Keratinocyte (primary cell): ENCODE results near the gene STRADA. TPM values are rescaled to one million over a fixed set of nuclear protein-coding genes. Genes with fewer than 3 reads are reported as not detected.

Experiments used
- DNase-seq: peaks from one replicate; pipeline ENCODE4 v3.0.0-alpha.2; 2011; ENCODE audit warnings: low read depth, missing footprints, low spot score
- FAIRE-seq: peaks from 2 replicates; lab custom pipeline; 2011; peaks lifted over from hg19 to GRCh38; lab: Jason Lieb, UNC
- H2AFZ ChIP-seq: 2 replicates; pipeline ENCODE4 v1.6.0; 2012; ENCODE audit warnings: low read length, control low read depth, inconsistent platforms; ENCODE audit not compliant: control insufficient read depth
- H3K27ac ChIP-seq: 2 replicates; pipeline ENCODE4 v1.5.1; 2011; ENCODE audit warnings: low read length; ENCODE audit not compliant: control insufficient read depth, insufficient read depth
- H3K27me3 ChIP-seq: 3 replicates; pipeline ENCODE4 v1.6.0; 2011; ENCODE audit warnings: low read length; ENCODE audit not compliant: control insufficient read depth, insufficient read depth; ENCODE audit errors: extremely low read depth
- H3K36me3 ChIP-seq, 2 experiments: 2 replicates in 1 of 2; 3 replicates in 1 of 2; pipeline ENCODE4 v1.5.1; 2011; ENCODE audit warnings: low read length in 2 of 2, mild to moderate bottlenecking in 1 of 2; ENCODE audit not compliant: control insufficient read depth in 2 of 2, insufficient read depth in 2 of 2; ENCODE audit errors: extremely low read depth in 1 of 2
- H3K4me1 ChIP-seq: 3 replicates; pipeline ENCODE4 v1.5.1; 2011; ENCODE audit warnings: low read length; ENCODE audit not compliant: control insufficient read depth, insufficient read depth; ENCODE audit errors: extremely low read depth
- H3K4me2 ChIP-seq: 3 replicates; pipeline ENCODE4 v1.6.0; 2011; ENCODE audit warnings: low read depth, low read length; ENCODE audit not compliant: control insufficient read depth, insufficient read depth; ENCODE audit errors: extremely low read depth
- H3K4me3 ChIP-seq, 3 experiments: fragments of 200-600 bp in 1 of 3; sonication (generic) in 1 of 3; 2 replicates in 2 of 3; 3 replicates in 1 of 3; pipeline ENCODE4 v1.5.1; 2011 to 2016; ENCODE audit warnings: low read length in 3 of 3, mild to moderate bottlenecking in 3 of 3, control low read depth in 2 of 3, inconsistent platforms in 1 of 3, low read depth in 1 of 3, mixed read lengths in 1 of 3, mixed run types in 1 of 3, moderate library complexity in 1 of 3; ENCODE audit not compliant: control insufficient read depth in 2 of 3, insufficient read depth in 2 of 3; ENCODE audit errors: extremely low read depth in 1 of 3
- H3K79me2 ChIP-seq: 2 replicates; pipeline ENCODE4 v1.6.0; 2012; ENCODE audit warnings: low read length; ENCODE audit not compliant: control insufficient read depth, insufficient read depth
- H3K9ac ChIP-seq: 3 replicates; pipeline ENCODE4 v1.6.0; 2011; ENCODE audit warnings: low read length; ENCODE audit not compliant: control insufficient read depth, insufficient read depth; ENCODE audit errors: extremely low read depth
- H3K9me1 ChIP-seq: 3 replicates; pipeline ENCODE4 v1.6.0; 2011; ENCODE audit warnings: low read length; ENCODE audit not compliant: control insufficient read depth, insufficient read depth; ENCODE audit errors: extremely low read depth
- H3K9me3 ChIP-seq: 2 replicates; pipeline ENCODE4 v1.5.1; 2012; ENCODE audit warnings: low read depth, low read length; ENCODE audit not compliant: control insufficient read depth
- H4K20me1 ChIP-seq: 3 replicates; pipeline ENCODE4 v1.6.0; 2011; ENCODE audit warnings: low read length; ENCODE audit not compliant: control insufficient read depth, insufficient read depth; ENCODE audit errors: extremely low read depth
- EZH2 ChIP-seq: IDR thresholded peaks from one replicate; pipeline ENCODE4 v1.6.1; 2012; ENCODE audit warnings: inconsistent platforms, mild to moderate bottlenecking, low read length, moderate library complexity
- dilution Hi-C: fragments of 300-500 bp; cut with MboI; formaldehyde crosslinking; loops from one replicate; pipeline ENCODE4 v1.7.0; 2020; ENCODE audit warnings: low sequenced_read_pairs; ENCODE audit not compliant: extremely low pct_ligation_motif_present
- polyA plus RNA-seq, 5 experiments: library from polyadenylated mRNA; depleted of rRNA in 3 of 5; stranded (reverse) in 3 of 5; stranded (forward) in 1 of 5; unstranded in 1 of 5; fragments of >200 nt; gene quantifications; 1 replicate in 1 of 5; 2 replicates in 3 of 5; 3 replicates in 1 of 5; pipeline versions ENCODE4 v1.2.1 to v1.2.3, GENCODE V29; 2011 to 2012; ENCODE audit warnings: missing spikeins in 2 of 5, low read depth in 1 of 5, low replicate concordance in 1 of 5
- TF ChIP-seq, protein P1 (sequence below), 3 experiments: IDR thresholded peaks in 1 of 3; conservative IDR thresholded peaks in 1 of 3; optimal IDR thresholded peaks in 1 of 3; 2 replicates in 2 of 3; 3 replicates in 1 of 3; pipeline versions ENCODE3 to v1.5.1; 2011; ENCODE audit warnings: low read length in 3 of 3, mild to moderate bottlenecking in 3 of 3, moderate library complexity in 2 of 3, control low read depth in 1 of 3, inconsistent platforms in 1 of 3; ENCODE audit not compliant: insufficient read depth in 2 of 3; ENCODE audit errors: extremely low read depth in 1 of 3

Gene STRADA
- polyA plus RNA-seq, 1 donor (not counting 4 experiments of a cell fraction or from before 2014, with no cell fraction given), result 25.9 TPM

GRCh38 chr17:63703556-63704258 lies 37.9 kb downstream of the STRADA start:
- Histone ChIP-seq H3K9ac (no peak overlapping the region), H4K20me1 (no peaks in the 10 kb centered on the region), H3K4me2 (no peak overlapping the region), H3K36me3 (peaks cover 0 to 16% of the 10 kb centered on the region in 2 experiments), H3K27ac (no peak overlapping the region), H3K9me1 (no peaks in the 10 kb centered on the region), H3K4me1 (no peaks in the 10 kb centered on the region), H2AFZ (no peak overlapping the region), H3K9me3 (no peaks in the 10 kb centered on the region), H3K4me3 (no peak overlapping the region), H3K27me3 (no peaks in the 10 kb centered on the region), H3K79me2 (no peaks in the 10 kb centered on the region)
- TF ChIP-seq, protein P1, sequence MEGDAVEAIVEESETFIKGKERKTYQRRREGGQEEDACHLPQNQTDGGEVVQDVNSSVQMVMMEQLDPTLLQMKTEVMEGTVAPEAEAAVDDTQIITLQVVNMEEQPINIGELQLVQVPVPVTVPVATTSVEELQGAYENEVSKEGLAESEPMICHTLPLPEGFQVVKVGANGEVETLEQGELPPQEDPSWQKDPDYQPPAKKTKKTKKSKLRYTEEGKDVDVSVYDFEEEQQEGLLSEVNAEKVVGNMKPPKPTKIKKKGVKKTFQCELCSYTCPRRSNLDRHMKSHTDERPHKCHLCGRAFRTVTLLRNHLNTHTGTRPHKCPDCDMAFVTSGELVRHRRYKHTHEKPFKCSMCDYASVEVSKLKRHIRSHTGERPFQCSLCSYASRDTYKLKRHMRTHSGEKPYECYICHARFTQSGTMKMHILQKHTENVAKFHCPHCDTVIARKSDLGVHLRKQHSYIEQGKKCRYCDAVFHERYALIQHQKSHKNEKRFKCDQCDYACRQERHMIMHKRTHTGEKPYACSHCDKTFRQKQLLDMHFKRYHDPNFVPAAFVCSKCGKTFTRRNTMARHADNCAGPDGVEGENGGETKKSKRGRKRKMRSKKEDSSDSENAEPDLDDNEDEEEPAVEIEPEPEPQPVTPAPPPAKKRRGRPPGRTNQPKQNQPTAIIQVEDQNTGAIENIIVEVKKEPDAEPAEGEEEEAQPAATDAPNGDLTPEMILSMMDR (optimal IDR thresholded peaks at IDR 0.05 in 1 of 3, IDR thresholded peaks at IDR 0.05 in 1 of 3, conservative IDR thresholded peaks at IDR 0.05 in 1 of 3; ENCODE audit: extremely low read depth in 1 of 3, insufficient read depth in 2 of 3, low read length in 3 of 3), result no peak
- TF ChIP-seq EZH2, result no peak
- DNase-seq (no peak), FAIRE-seq (no peak)
- dilution Hi-C loops, result no loop called here

GRCh38 chr17:63703029-63703428 lies 38.6 kb downstream of the STRADA start:
- Histone ChIP-seq H3K27me3 (no peaks in the 10 kb centered on the region), H3K27ac (no peak overlapping the region), H3K9me1 (no peaks in the 10 kb centered on the region), H3K4me3 (no peak overlapping the region), H3K4me2 (no peak overlapping the region), H3K9me3 (no peaks in the 10 kb centered on the region), H2AFZ (no peak overlapping the region), H3K79me2 (no peaks in the 10 kb centered on the region), H3K9ac (no peak overlapping the region), H4K20me1 (no peaks in the 10 kb centered on the region), H3K4me1 (no peaks in the 10 kb centered on the region), H3K36me3 (peaks cover 0 to 15% of the 10 kb centered on the region in 2 experiments)
- TF ChIP-seq, protein P1 (optimal IDR thresholded peaks at IDR 0.05 in 1 of 3, IDR thresholded peaks at IDR 0.05 in 1 of 3, conservative IDR thresholded peaks at IDR 0.05 in 1 of 3; ENCODE audit: extremely low read depth in 1 of 3, insufficient read depth in 2 of 3, low read length in 3 of 3), result no peak
- TF ChIP-seq EZH2, result no peak
- FAIRE-seq (no peak), DNase-seq (no peak)
- dilution Hi-C loops, result no loop called here
